Effector memory CD8-positive, alpha-beta T cell (primary cell): ENCODE measurements around the gene IFNGR2.
"Not testable (repeated sequence)": the region's sequence is repeated elsewhere in the genome, so short reads cannot be mapped to it uniquely, and the experiment has no call there.

Experiments used
- ATAC-seq: fragments of 150-1000 bp; cut with Tn5 transposase; replicated peaks from 2 replicates; pipeline ENCODE4 v1.10.0; 2021; ENCODE audit warnings: mild to moderate bottlenecking, moderate library complexity
- DNase-seq, 3 experiments: peaks; one replicate each; pipeline ENCODE4 v3.0.0; 2021
- H3K27ac Mint-ChIP-seq, 2 donors: one replicate each; pipeline ENCODE4 v1.8.0; 2022; ENCODE audit warnings: mild to moderate bottlenecking in 2 of 2, mixed read lengths in 2 of 2, moderate library complexity in 2 of 2
- H3K27me3 Mint-ChIP-seq, 2 donors: one replicate each; pipeline ENCODE4 v1.8.0; 2022; ENCODE audit warnings: mixed read lengths in 2 of 2
- H3K36me3 Mint-ChIP-seq: one replicate; pipeline ENCODE4 v1.8.0; 2022; ENCODE audit warnings: mild to moderate bottlenecking, moderate library complexity, mixed read lengths; ENCODE audit not compliant: insufficient read depth
- H3K4me1 Mint-ChIP-seq, 2 donors: one replicate each; pipeline ENCODE4 v1.8.0; 2022; ENCODE audit warnings: low read depth in 2 of 2, mixed read lengths in 2 of 2
- H3K4me3 Mint-ChIP-seq, 2 donors: one replicate each; pipeline ENCODE4 v1.8.0; 2022; ENCODE audit warnings: mild to moderate bottlenecking in 2 of 2, mixed read lengths in 2 of 2, moderate library complexity in 2 of 2
- H3K9me3 Mint-ChIP-seq, 2 donors: one replicate each; pipeline ENCODE4 v1.8.0; 2022; ENCODE audit warnings: mixed read lengths in 2 of 2

The IFNGR2 gene

DNA sequence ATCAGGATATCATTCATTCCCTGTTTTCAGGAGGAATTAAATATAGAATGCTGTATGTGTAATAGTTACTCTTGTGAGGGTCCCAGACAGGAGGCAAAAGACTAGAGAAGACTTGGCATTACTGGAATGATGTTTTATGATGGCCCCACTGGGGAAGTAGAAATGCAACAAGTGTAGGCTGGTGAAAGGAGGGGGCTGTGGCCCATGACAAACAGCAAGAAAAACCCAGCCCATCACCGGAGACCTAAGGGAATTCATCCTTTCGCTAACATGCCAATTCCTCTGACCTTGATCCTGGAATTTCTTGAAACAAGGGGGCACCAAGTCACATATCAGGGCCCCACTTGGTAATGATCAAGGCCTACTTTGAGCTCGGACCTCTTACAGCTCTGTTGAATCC, 5.5 kb upstream of the IFNGR2 start:
- ATAC-seq (no peak), DNase-seq (no peak)
- H3K9me3 Mint-ChIP-seq, result no peaks in the 10 kb centered on the region
- H3K27ac Mint-ChIP-seq, result no peak overlapping the region
- H3K27me3 Mint-ChIP-seq, result peaks cover 44 to 82% of the 10 kb centered on the region in 2 donors
- no peak overlapping the region for H3K4me3 Mint-ChIP-seq
- H3K36me3 Mint-ChIP-seq, result peaks cover 4% of the 10 kb centered on the region
- H3K4me1 Mint-ChIP-seq, result peaks cover 0 to 7% of the 10 kb centered on the region in 2 donors

DNA sequence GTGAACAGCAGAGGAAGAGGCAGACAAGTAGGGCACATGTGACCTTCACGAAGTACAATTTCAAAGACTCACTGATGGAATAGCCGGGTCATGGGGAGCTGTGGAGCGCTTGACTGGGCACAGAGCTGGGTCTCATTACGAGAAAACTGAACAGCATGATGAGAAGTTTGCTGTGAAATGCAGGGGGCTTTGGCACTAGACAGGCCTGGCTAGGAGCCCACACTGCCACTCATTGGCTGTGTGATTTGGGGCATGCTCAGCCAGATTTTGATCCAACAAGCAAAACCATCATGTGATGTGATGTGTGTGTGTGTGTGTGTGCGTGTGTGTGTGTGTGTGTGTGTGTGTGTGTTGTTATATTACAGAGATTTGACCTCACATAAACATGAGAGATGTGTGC, 4.9 kb upstream of the IFNGR2 start:
- H3K27me3 Mint-ChIP-seq, result peaks cover 40 to 76% of the 10 kb centered on the region in 2 donors
- H3K36me3 Mint-ChIP-seq, result peaks cover 4% of the 10 kb centered on the region
- peaks cover 0 to 7% of the 10 kb centered on the region in 2 donors for H3K4me1 Mint-ChIP-seq
- no peak overlapping the region for H3K27ac Mint-ChIP-seq
- no peak for DNase-seq
- no peak for ATAC-seq
- H3K9me3 Mint-ChIP-seq, result no peaks in the 10 kb centered on the region
- H3K4me3 Mint-ChIP-seq, result no peak overlapping the region

DNA sequence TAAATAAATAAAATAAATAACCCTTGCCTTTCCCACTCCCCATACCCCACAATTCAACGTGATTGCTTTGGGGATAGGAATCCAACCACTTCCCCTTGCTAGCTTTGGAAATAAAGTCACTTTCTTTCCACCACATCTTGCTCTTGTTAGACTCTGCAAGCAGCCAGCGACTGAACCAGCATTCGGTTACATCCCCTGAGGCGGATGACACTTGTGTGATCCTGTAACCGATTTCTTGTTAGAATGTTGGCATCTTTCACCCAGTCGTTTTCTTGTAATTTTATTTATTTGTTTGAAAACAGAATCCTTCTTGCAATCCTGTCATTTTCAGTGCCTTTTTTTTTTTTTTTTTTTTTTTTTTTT, 1.6 kb upstream of the IFNGR2 start:
- ATAC-seq, result no peak
- H3K36me3 Mint-ChIP-seq, result peaks cover 9% of the 10 kb centered on the region
- DNase-seq, result no peak
- H3K27me3 Mint-ChIP-seq, result peaks cover 40 to 73% of the 10 kb centered on the region in 2 donors
- peaks cover 0 to 10% of the 10 kb centered on the region in 2 donors for H3K4me1 Mint-ChIP-seq
- H3K27ac Mint-ChIP-seq, result no peak overlapping the region
- no peaks in the 10 kb centered on the region for H3K9me3 Mint-ChIP-seq
- no peak overlapping the region for H3K4me3 Mint-ChIP-seq

DNA sequence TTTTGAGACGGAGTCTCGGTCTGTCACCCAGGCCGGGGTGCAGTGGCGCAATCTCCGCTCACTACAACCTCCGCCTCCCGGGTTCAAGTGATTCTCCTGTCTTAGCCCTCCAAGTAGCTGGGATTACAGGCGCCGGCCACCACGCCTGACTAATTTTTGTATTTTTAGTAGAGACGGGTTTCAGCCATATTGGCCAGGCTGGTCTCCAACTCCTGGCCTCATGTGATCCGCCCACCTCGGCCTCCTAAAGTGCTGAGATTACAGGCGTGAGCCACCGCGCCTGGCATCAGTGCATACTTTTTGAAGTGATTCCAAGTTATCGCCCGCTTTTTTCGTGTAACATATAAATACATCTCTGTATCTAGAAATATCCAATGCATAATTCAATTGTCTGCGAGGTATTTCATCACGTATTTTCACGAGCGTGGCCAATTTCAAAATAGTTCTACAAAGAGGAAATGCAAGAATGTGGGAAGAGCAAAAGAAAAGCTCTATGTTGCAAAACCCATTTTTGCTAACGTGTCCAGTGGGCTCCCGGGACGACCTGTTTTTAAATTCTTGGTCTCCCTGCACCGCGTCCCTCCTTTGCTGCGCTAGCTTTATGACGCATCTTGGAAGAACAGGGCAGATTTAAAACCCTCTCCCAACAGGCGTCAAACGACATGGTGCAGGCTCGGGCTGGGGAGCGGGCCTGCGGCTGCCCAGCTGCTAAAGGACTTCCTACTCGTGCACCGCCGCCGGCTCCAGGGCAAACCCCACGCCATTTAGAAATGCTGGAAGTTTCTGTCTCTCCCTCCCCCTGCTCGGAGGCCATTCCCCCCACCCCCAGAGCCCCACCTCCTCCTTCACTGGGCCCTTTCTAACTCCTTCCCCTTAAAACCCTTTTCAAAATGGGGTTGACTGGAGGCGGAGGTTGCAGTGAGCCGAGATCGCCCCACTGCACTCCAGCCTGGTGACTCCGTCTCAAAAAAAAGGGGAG, 923 bp upstream of the IFNGR2 start:
- no peak overlapping the region for H3K27ac Mint-ChIP-seq
- ATAC-seq, result peak; percentile 23
- peaks cover 9% of the 10 kb centered on the region for H3K36me3 Mint-ChIP-seq
- H3K4me1 Mint-ChIP-seq, result peaks cover 0 to 10% of the 10 kb centered on the region in 2 donors
- DNase-seq, result no peak
- peak overlapping the region; percentile 45 to 60 for H3K4me3 Mint-ChIP-seq
- H3K9me3 Mint-ChIP-seq, result no peaks in the 10 kb centered on the region
- H3K27me3 Mint-ChIP-seq, result peaks cover 40 to 78% of the 10 kb centered on the region in 2 donors

DNA sequence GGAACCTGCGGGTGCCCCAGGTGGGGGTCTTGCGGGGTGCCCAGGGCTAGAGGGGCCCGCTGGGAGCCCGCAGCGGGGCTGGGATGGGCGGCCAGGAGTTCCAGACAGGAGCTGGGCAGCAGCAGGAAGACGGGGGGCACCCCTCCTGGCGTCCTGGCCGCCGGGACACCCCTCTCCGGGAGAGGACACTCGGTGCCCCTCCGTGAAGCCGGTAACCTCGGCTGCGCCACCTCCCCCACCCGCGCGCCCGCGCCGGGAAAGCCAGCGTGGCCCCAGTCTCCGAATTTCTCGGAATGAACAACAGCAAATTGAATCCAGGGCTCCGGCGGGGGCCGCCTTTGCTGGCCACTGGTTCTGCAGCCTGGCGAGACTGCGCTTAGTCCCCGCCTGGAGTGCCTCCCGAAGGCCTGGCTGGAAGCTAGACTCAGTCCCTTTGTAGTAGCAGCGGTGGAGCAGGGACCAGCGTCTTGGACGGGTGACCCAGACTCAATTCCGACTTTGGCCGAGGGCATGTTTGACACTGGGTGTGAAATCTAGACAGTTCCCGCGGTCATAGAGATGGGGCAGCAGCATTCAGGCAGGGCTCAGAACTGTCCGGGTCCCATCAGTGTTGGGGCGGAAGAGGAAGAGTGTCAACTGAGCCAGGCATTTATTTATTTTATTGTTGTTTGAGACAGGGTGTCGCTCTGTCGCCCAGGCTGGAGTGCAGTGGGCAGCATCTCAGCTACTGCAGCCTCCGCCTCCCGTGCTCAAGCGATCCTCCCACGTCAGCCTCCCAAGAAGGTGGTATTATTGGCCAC, 773 bp downstream of the IFNGR2 start:
- ATAC-seq (peak; percentile 7), DNase-seq (no peak)
- peaks cover 0 to 8% of the 10 kb centered on the region in 2 donors for H3K4me1 Mint-ChIP-seq
- H3K36me3 Mint-ChIP-seq, result peaks cover 9% of the 10 kb centered on the region
- H3K27me3 Mint-ChIP-seq, result peaks cover 30 to 69% of the 10 kb centered on the region in 2 donors
- no peaks in the 10 kb centered on the region for H3K9me3 Mint-ChIP-seq
- peak overlapping the region; percentile 63 to 73 for H3K4me3 Mint-ChIP-seq
- no peak overlapping the region for H3K27ac Mint-ChIP-seq

DNA sequence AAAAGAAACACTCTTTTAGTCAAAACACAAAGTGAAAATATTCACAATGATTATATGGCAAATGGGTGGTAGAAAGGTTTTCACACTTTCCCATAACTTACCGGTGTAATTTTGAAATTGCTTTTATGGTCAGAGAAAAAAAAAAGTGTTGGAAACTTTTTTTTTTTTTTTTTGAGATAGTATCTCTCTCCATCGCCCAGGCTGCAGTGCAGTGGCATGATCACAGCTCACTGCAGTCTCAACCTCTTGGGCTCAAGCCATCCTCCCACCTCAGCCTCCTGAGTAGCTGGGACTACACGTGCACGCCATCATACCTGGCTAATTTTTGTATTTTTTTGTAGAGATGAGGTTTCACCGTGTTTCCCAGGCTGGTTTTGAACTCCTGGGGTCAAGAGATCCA, 3.3 kb downstream of the IFNGR2 start:
- DNase-seq, result no peak
- Mint-ChIP-seq H3K4me1 (peaks cover 0 to 5% of the 10 kb centered on the region in 2 donors), H3K27me3 (peaks cover 35 to 67% of the 10 kb centered on the region in 2 donors), H3K27ac (no peak overlapping the region), H3K36me3 (peaks cover 9% of the 10 kb centered on the region), H3K9me3 (no peaks in the 10 kb centered on the region), H3K4me3 (no peak overlapping the region)
- ATAC-seq, result no peak

DNA sequence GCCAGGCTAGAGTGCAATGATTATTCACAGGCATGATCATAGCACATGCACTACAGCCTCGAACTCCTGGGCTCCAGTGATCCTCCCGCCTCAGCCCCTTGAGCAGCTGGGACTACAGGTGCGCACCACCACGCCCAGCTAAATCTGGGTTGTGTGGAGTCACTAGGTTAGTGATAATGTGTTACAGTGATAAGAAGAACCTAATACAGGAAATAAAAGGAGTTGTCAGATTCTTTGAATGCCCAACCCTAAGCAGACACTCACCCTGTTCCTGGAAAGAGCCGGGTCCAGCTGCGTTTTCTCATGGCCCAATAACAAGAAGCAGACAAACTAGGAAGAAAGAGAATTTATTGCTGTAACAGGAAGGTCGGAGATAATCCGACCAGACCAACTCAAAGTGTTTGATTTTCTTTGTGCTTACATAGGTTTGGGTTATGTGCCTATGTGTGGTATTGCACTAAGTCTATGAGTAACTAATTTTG, 8.8 kb downstream of the IFNGR2 start:
- Mint-ChIP-seq H3K27me3 (peaks cover 37 to 70% of the 10 kb centered on the region in 2 donors), H3K4me3 (no peak overlapping the region), H3K4me1 (no peaks in the 10 kb centered on the region), H3K36me3 (no peaks in the 10 kb centered on the region), H3K9me3 (no peaks in the 10 kb centered on the region), H3K27ac (no peak overlapping the region)
- ATAC-seq, result no peak
- DNase-seq, result no peak

DNA sequence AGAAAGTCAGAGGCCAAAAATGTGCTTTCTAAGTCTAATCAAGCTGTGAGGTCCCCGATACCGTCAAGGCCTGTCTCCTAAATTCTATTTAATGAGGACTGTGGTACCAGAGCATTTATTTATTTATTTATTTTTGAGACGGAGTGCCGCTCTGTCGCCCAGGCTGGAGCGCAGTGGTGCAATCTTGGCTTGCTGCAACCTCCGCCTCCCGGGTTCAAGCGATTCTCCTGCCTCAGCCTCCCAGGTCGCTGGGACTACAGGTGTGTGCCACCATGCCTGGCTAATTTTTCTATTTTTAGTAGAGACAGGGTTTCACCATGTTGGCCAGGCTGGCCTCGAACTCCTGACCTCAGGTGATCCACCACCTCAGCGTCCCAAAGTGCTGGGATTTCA, 9.2 kb downstream of the IFNGR2 start:
- H3K27ac Mint-ChIP-seq, H3K4me1 Mint-ChIP-seq, H3K4me3 Mint-ChIP-seq, ATAC-seq, H3K36me3 Mint-ChIP-seq, H3K9me3 Mint-ChIP-seq, DNase-seq: not testable (repeated sequence)
- peaks cover 37 to 68% of the 10 kb centered on the region in 2 donors for H3K27me3 Mint-ChIP-seq

DNA sequence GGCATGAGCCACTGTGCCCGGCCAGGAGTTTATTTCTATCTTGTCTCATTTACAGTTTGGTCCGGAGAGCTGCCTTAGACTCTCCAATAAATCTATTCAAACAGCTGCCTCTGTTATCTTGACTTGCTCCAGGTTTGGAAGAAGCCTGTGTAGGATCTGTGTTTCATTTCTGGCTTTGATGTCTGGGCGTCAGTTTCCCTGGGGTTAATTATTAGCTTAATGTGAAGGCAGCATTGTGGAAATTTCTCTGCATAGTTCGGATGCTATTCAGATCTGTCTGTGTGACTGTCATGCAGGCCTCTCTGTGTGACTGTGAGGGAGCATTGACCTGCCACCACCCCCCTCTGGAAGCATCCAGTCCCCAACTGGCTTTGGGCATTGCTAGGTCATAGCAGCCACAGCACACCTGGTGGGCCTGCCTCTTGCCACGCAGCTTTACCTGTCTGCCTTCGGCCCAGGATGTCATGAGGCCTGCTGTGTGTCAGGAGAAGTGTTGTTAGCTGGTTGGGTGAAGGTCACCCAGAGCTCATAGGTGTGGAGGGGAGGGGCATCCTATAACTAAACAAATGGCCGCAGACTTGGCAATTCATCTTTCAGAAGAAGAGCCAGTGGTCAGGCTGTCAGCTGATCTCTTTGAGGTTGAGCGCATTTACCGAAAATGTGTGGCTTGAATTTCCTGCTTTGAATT, 9.8 kb downstream of the IFNGR2 start:
- H3K36me3 Mint-ChIP-seq, result no peaks in the 10 kb centered on the region
- H3K4me3 Mint-ChIP-seq, result no peak overlapping the region
- no peak overlapping the region for H3K27ac Mint-ChIP-seq
- peaks cover 37 to 68% of the 10 kb centered on the region in 2 donors for H3K27me3 Mint-ChIP-seq
- ATAC-seq, result no peak
- H3K9me3 Mint-ChIP-seq, result no peaks in the 10 kb centered on the region
- H3K4me1 Mint-ChIP-seq, result no peaks in the 10 kb centered on the region
- no peak for DNase-seq

DNA sequence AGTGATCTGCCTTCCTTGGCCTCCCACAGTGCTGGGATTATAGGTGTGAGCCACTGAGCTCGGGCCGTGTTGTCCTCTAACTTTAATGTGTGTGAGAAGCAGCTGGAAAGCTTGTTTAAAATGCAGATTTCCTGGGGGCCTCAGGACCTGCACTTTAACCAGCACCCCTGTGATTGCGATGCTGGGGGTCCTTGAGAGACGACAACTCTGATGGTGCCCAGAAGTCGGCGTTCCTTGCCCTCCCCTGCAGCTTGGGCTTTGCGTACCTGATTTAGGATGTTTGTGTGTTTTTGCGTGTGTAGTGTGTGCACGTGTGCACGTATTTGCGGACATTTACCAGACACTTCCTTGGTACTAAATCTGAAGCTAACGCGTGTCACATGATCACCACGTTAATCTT, 10.9 kb downstream of the IFNGR2 start:
- peaks cover 4% of the 10 kb centered on the region for H3K36me3 Mint-ChIP-seq
- no peaks in the 10 kb centered on the region for H3K4me1 Mint-ChIP-seq
- H3K4me3 Mint-ChIP-seq, result no peak overlapping the region
- no peaks in the 10 kb centered on the region for H3K9me3 Mint-ChIP-seq
- ATAC-seq (no peak), DNase-seq (no peak)
- no peak overlapping the region for H3K27ac Mint-ChIP-seq
- H3K27me3 Mint-ChIP-seq, result peaks cover 32 to 64% of the 10 kb centered on the region in 2 donors

DNA sequence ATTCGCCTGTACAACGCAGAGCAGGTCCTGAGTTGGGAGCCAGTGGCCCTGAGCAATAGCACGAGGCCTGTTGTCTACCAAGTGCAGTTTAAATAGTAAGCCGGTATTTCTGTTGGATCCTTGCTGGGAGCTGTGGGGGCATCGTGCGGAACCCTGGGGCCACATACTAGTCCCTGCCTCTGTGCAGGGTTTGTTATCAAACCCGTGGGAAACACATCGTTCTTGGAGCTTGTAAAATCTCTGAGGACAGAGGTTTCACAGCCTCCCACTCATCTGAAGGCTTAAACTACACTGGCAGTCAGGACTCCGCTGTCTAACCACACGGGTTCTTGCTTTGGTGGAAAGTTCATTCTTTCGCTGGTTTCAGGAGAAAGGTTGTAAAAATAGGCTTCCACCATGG, 11.7 kb downstream of the IFNGR2 start:
- ATAC-seq (no peak), DNase-seq (no peak)
- Mint-ChIP-seq H3K4me3 (no peak overlapping the region), H3K9me3 (no peaks in the 10 kb centered on the region), H3K27me3 (peaks cover 33 to 64% of the 10 kb centered on the region in 2 donors), H3K36me3 (peaks cover 4% of the 10 kb centered on the region), H3K4me1 (no peaks in the 10 kb centered on the region), H3K27ac (no peak overlapping the region)

DNA sequence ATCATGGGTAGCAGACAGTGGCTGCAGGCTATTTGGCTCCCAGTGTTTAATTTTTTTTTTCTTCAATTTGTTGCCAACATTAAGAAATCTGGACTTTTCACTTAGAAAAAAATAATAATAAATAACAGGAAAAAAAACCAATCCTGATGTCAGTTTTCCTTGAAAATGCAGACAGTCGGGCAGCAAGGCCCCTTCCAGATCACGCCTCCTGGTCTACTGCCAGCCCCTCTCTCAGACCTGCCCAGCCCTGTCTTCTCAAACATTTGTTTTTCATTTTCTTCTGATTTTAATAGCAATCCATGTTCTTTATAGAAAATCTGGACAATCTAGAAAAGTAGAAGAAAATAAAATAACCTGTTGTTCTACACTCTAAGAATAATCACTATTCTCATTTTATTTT, 15.5 kb downstream of the IFNGR2 start:
- peaks cover 33 to 51% of the 10 kb centered on the region in 2 donors for H3K27me3 Mint-ChIP-seq
- DNase-seq (no peak), ATAC-seq (no peak)
- H3K4me3 Mint-ChIP-seq, result no peak overlapping the region
- no peak overlapping the region for H3K27ac Mint-ChIP-seq
- H3K4me1 Mint-ChIP-seq, result no peaks in the 10 kb centered on the region
- peaks cover 12% of the 10 kb centered on the region for H3K36me3 Mint-ChIP-seq
- H3K9me3 Mint-ChIP-seq, result no peaks in the 10 kb centered on the region

DNA sequence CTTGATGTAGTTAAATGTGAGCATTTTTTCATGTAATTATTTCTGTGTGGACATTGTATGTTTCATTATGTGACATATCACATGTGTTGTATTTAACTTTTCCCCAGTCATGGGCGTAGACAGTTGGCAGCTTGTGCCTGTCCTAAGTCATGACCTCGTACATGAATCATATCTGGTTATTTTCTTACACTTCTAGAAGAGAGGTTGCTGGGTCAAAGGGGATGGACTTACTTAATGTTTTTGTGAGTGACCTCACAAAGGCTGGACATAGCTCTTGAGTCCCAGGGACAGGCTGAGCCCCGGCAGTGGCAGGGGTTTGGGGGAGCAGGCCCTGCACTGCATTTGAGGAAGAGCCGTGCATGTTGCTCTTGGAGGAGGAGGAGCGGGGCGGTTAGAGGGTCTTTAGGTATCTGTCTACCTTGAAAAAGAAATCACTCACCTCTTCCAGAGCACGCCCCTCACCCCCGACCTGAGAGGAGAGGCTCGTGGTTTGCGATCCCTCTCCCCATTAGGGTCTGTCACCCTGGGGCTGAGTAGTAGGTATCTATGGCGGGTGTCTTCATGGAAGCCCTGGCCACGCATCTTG, 16.4 kb downstream of the IFNGR2 start:
- no peak for ATAC-seq
- Mint-ChIP-seq H3K4me3 (no peak overlapping the region), H3K27me3 (peaks cover 38 to 56% of the 10 kb centered on the region in 2 donors), H3K36me3 (peaks cover 12% of the 10 kb centered on the region), H3K9me3 (no peaks in the 10 kb centered on the region), H3K4me1 (no peaks in the 10 kb centered on the region), H3K27ac (no peak overlapping the region)
- no peak for DNase-seq
